ENCODE measurements around the gene BMP4. TPM values are rescaled to one million over a fixed set of nuclear protein-coding genes. Genes with fewer than 3 reads are reported as not detected.

The BMP4 gene
- total RNA-seq = 0.42 TPM in 1 of 2 replicates, not detected in the other

- no peak for TF ChIP-seq CTCF (IDR thresholded peaks at IDR 0.05)
- DNase-seq (no peak), ATAC-seq (ENCODE audit: low read depth) (peak; percentile 34)
- Mint-ChIP-seq H3K36me3 (ENCODE audit: low read depth) (no peaks in the 10 kb centered on the region), H3K27me3 (peaks cover 74% of the 10 kb centered on the region), H3K27ac (no peak within 1 kb of the TSS), H3K4me1 (peaks cover 34% of the 10 kb centered on the region), H3K4me3 (peak within 1 kb of the TSS; percentile 65), H3K9me3 (no peaks in the 10 kb centered on the region)
- intact Hi-C loops (cut with micrococcal nuclease) = no loop called here
- ChIA-PET POLR2A (no interaction called here), CTCF (interaction anchor here (1.1 kb wide), 1 partner anchor 27 kb away, joined by 3 read pairs; no protein-coding TSS in a partner anchor)
Observed at GRCh38 chr14:53956427-53957201, at the start of gene BMP4. Gene BMP4, minus strand, starts transcription at chr14:53956825. Its CDS starts 4,603 bp downstream, at chr14:53952222.

GRCh38 chr14:54003064-54003463 is 46.4 kb upstream of the BMP4 start:
- Mint-ChIP-seq H3K9me3 (peaks cover 3% of the 10 kb centered on the region), H3K4me1 (no peaks in the 10 kb centered on the region), H3K4me3 (no peak overlapping the region), H3K27me3 (no peaks in the 10 kb centered on the region), H3K27ac (no peak overlapping the region), H3K36me3 (ENCODE audit: low read depth) (no peaks in the 10 kb centered on the region)
- POLR2A ChIA-PET = no interaction called here
- intact Hi-C loops (cut with micrococcal nuclease) = no loop called here
- ATAC-seq (ENCODE audit: low read depth) (no peak), DNase-seq (no peak)
- TF ChIP-seq CTCF (IDR thresholded peaks at IDR 0.05) = no peak
- CTCF ChIA-PET = no interaction called here

GRCh38 chr14:54002653-54003052 is 46.0 kb upstream of the BMP4 start:
- no peak for TF ChIP-seq CTCF (IDR thresholded peaks at IDR 0.05)
- H3K27me3 Mint-ChIP-seq = no peaks in the 10 kb centered on the region
- ATAC-seq (ENCODE audit: low read depth) (no peak), DNase-seq (no peak)
- intact Hi-C loops (cut with micrococcal nuclease) = no loop called here
- H3K9me3 Mint-ChIP-seq = peaks cover 3% of the 10 kb centered on the region
- no peaks in the 10 kb centered on the region for H3K36me3 Mint-ChIP-seq (ENCODE audit: low read depth)
- CTCF ChIA-PET = no interaction called here
- no peaks in the 10 kb centered on the region for H3K4me1 Mint-ChIP-seq
- POLR2A ChIA-PET = no interaction called here
- no peak overlapping the region for H3K4me3 Mint-ChIP-seq
- no peak overlapping the region for H3K27ac Mint-ChIP-seq

GRCh38 chr14:54001189-54001878 is 44.7 kb upstream of the BMP4 start:
- no peaks in the 10 kb centered on the region for H3K4me1 Mint-ChIP-seq
- no peak for TF ChIP-seq CTCF (IDR thresholded peaks at IDR 0.05)
- H3K27ac Mint-ChIP-seq = no peak overlapping the region
- no peaks in the 10 kb centered on the region for H3K27me3 Mint-ChIP-seq
- ATAC-seq (ENCODE audit: low read depth) (no peak), DNase-seq (no peak)
- peaks cover 3% of the 10 kb centered on the region for H3K9me3 Mint-ChIP-seq
- ChIA-PET POLR2A (no interaction called here), CTCF (interaction anchor here (1.1 kb wide), 1 partner anchor 463 kb away, joined by 4 read pairs; no protein-coding TSS in a partner anchor)
- no peaks in the 10 kb centered on the region for H3K36me3 Mint-ChIP-seq (ENCODE audit: low read depth)
- intact Hi-C loops (cut with micrococcal nuclease) = no loop called here
- H3K4me3 Mint-ChIP-seq = no peak overlapping the region

DNA sequence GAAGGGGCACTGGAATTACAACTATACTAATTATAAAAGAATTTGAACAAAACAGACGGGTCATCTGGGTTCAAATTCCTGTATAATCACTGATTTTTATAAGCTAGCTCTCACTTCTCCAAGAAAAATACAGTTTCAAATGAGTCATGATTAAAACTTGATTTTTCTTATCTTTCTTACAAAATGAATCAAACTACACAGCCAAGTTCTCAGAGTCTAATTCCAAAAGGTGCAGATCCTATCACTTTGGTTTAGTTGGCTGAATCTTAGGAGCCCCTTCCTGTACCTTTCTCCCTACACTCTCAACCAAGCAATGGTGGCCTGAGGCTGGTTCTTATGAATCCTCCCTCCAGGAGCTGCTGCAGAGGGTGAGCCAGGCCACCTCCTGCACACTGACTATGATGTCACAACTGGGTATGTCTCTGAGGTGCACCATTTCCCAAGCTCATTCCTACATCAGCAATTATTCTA is 43.8 kb upstream of the BMP4 start:
- H3K36me3 Mint-ChIP-seq (ENCODE audit: low read depth) = no peaks in the 10 kb centered on the region
- TF ChIP-seq CTCF (IDR thresholded peaks at IDR 0.05) = no peak
- POLR2A ChIA-PET = no interaction called here
- ATAC-seq (ENCODE audit: low read depth) = no peak
- H3K27ac Mint-ChIP-seq = no peak overlapping the region
- CTCF ChIA-PET = no interaction called here
- DNase-seq = no peak
- H3K4me3 Mint-ChIP-seq = no peak overlapping the region
- H3K9me3 Mint-ChIP-seq = no peaks in the 10 kb centered on the region
- H3K4me1 Mint-ChIP-seq = no peaks in the 10 kb centered on the region
- intact Hi-C loops (cut with micrococcal nuclease) = no loop called here
- H3K27me3 Mint-ChIP-seq = no peaks in the 10 kb centered on the region

All from activated B cell treated with CpG ODN at 0.5 μM for 24 hours (primary cell).